GM19467 (cell line): ENCODE measurements around the gene PHKG2.

Source experiments
- ATAC-seq: cut with Tn5 transposase; IDR thresholded peaks from one replicate; pipeline ENCODE4 v1.9.1; 2021; ENCODE audit warnings: mild to moderate bottlenecking, moderate library complexity; ENCODE audit not compliant: unreplicated experiment

The PHKG2 gene

GRCh38 chr16:30773826-30774225 is 25.6 kb downstream of the PHKG2 start:
- no peak for ATAC-seq

- ATAC-seq: no peak
These were observed 26.3 kb downstream of the PHKG2 start for GRCh38 chr16:30774367-30775130.

DNA sequence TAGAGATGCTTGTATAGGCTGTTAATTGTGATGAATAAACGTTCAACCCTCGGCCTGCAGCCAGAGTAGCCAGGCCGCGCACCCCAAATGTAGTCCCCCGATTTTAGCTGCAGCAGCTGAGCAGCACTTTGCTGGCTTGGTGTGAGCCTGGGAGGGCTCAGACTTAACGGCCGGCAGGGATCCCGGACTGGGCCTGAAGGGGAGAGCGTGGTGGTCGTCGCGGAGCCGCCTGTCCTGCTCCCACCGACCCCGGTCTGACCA is 26.8 kb downstream of the PHKG2 start:
- ATAC-seq: no peak

GRCh38 chr16:30775392-30776188 is 27.4 kb downstream of the PHKG2 start:
- no peak for ATAC-seq

- ATAC-seq: no peak
These were observed 29.5 kb downstream of the PHKG2 start for GRCh38 chr16:30777591-30778297.

DNA sequence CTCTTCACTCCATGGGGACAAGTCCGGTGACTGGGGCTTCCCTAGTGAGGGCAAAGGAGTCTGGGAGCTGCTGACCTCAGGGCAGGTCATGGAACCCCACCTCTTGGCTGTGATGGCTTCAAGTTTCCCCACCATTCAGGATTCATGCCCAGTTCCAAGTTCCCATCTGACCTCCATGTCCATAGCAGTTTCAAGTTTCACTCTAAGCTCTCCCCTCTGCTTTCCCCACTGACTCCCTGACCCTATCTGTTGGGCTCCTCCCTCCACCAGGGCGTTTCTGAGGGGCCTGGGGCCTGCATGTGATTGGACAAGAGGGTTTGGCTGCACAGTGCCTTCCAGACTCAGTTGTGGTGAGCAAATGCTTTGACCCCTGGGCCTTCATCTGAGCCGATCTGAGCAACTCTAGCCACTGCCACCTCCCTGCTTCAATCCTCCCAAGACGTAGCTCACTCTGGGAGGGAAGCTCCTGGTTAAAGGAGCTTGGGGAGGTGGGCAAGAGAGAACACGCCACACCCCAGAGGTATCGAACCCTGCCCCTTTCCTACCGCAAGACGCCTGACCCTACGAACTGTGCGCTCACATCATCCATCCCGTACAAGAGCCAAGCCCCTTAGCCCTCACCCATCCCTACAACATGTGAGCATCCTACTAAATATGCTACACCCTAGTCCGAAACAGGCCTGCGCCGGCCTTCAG is 30.5 kb downstream of the PHKG2 start:
- ATAC-seq: no peak

GRCh38 chr16:30779596-30779995 is 31.4 kb downstream of the PHKG2 start:
- ATAC-seq: no peak

GRCh38 chr16:30780021-30780420 is 31.8 kb downstream of the PHKG2 start:
- no peak for ATAC-seq

DNA sequence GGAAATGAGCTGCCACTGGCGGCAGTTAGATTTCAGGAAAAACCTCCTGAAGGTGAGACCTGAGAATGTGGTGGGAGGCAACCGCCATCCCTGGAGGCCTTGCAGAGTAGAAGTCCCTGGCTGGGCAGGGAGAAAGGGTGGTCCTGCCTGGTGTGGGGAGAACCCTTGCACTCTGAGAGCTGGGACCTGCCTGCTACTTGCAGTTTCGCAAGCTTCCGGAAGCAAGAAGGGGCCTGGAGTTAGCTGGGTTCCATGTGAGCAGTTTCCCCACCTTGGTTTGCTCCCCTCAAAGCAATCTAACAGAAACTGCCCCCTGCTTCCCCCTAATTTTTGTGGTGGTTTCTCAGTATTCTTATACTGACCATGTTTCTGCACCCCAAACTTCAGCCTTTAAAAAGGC is 32.3 kb downstream of the PHKG2 start:
- no peak for ATAC-seq

GRCh38 chr16:30782486-30783279 is 34.5 kb downstream of the PHKG2 start:
- no peak for ATAC-seq

GRCh38 chr16:30783280-30784109 is 35.3 kb downstream of the PHKG2 start:
- no peak for ATAC-seq

DNA sequence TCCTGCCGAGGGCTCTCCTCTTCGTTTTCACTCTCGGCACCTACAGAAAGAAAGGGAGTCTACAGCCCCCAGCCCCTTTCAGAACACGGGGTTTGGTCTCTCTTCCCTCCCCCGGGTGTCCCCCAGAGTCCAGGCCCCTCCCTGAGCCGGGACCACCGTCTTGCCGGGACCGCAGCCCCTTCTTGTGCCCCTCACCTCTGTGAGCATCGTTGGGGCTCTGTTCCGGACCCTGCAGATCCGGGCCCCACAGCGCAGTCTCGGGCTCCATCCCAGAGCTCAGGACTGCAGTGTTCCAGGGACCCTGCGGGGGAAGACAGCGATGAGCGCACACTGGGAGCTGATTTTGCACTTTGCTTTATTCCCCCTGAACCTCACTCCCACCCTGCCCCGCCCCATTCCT is 36.0 kb downstream of the PHKG2 start:
- ATAC-seq: no peak

- no peak for ATAC-seq
These were observed 37.2 kb downstream of the PHKG2 start for GRCh38 chr16:30785126-30786106.

DNA sequence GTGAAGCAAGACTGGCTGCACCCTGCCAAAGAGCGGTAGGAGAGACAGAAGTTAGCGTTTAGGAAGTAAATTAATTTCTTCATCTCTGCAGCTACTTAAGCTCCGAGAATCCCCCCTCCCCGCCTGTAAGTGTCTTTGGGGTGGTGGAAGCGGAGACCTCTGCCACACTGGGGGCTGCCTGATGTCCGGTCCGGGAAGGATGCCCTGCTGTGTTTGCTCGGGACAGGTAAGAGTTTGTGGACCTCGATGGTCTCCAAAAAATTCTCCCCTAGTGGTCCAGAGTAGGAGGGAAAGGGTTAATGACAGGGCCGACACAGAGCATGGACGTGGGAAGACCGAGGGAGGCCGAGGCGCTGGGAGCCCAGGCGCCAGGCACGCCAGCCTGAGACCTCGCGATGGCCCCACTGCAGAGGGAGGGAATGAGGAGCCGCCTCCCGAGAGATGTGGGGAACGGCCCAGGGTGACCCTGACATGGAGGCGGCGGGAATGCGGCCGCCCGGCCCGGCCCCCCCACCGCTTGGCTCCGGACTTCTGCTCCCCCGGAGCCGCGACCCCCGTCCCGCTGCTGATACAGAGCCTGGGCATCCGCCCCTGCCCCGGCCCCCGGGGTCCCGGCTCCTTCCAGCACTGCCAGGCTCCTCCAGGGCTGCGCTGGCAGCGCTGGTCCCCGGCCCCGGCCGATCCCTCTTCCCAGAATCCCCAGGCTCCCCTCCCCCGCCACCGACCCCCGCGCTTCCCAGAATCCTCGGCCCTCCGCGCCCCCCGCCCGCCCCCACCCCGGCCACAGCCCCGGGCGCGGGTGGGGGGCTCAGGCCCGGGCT is 38.1 kb downstream of the PHKG2 start:
- ATAC-seq: no peak

DNA sequence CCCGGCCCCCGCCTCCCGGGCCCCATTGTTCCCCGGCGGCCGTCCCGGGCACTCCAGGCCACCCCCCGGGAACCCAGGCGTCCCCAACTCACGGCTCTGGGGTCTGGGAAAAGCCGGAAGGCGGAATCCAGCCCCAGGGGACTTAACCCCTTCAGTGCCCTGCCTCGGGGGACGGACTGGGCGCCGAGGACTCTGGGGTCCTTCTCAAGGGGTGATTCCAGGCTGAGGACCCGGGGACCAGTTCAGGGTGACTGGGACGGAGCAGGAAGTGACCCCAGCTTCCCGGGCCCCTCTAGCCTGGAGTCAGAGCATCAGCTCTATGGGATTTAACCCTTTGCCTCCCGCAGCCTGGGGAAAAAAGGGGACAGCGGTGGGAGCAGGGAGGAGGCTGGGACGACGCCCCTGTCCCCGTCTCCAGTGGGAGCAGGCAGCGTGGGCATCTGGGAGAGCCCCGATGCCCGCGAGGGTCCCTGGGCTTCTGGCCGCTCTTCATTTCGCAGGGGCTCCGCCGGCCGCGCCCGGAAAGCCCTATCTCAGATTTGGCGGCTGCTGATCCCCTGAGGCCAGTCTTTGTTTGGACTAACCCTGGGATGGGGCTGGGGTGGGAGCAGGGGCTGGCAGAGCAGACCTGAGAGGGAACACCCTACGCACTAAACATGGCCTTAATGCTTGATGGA is 38.8 kb downstream of the PHKG2 start, which contains the start of gene ZNF629:
TSS of gene ZNF629 (minus strand) at position 270 of the 677 bp plus-strand sequence. CDS start 2,723 bp downstream, outside the sequence.
- no peak for ATAC-seq

DNA sequence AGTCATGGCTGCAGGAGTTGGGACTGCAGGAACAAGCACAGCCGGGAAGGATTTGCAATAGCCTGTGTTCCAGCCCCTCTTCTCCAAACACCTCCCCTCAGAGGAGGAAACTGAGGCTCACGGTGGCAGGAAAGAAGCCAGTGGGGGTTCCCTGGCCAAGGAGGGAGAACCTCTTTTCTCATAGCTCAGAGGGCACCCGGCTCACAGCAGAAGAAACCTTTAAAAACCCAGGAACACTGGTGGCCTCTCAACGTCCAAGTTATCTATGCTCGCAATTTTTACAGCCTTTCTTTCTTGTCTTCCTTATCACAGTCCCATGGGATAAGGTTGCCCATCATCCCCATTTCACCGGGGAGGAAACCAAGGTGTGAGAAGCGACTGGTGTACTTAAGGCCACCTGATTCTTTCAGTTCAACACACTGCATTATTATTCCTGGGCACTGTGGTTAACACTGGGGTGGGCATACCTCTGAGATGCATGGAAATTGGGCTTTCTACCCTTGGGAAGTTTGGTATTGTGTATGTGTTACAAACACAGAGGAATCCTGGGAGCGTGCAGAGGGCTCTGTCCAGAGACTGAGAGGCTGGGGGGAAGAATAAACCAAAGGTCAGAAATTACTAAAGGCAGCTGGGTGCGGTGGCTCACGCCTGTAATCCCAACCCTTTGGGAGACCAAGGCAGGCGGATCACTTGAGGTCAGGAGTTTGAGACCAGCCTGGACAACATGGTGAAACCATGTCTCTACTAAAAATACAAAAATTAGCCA is 39.6 kb downstream of the PHKG2 start:
- ATAC-seq: no peak
